ENCODE results near the gene SLX9.

SLX9 gene

DNA sequence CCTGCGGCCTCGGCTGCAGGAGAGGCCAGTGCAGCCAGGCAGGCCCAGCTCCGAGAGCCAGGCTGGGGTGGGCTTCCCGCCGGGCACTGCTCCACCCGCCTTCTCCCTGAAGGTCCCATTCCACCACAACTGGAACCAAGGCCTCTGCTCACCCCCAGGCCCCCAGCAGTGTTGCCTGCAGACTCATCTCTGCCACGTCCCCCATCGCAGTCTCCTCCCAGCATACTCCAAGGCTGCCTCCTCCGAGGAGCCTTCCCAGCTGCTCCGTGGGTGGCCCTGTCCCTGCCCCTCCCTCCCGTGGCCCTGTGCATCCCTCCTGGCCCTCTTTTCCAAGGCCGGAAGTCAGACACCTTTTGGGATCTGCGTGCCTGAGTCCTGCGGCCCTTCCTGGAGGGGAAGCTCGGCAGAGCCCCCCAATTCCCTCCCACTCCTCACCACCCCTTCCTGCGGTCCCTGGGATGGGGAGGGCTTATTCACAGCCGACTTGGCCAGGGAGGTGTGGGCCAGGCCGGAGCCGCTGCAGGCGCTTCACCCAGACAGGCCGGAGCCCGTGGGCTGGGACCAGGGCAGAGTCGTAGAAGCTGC, 47.6 kb downstream of the SLX9 start:
- Mint-ChIP-seq H3K4me3 (no peak overlapping the region), H3K27ac (no peak overlapping the region), H3K9me3 (no peaks in the 10 kb centered on the region), H3K4me1 (no peaks in the 10 kb centered on the region), H3K36me3 (no peaks in the 10 kb centered on the region)
- ATAC-seq, result no peak
- DNase-seq (ENCODE audit: low spot score in 2 of 2), result no peak

DNA sequence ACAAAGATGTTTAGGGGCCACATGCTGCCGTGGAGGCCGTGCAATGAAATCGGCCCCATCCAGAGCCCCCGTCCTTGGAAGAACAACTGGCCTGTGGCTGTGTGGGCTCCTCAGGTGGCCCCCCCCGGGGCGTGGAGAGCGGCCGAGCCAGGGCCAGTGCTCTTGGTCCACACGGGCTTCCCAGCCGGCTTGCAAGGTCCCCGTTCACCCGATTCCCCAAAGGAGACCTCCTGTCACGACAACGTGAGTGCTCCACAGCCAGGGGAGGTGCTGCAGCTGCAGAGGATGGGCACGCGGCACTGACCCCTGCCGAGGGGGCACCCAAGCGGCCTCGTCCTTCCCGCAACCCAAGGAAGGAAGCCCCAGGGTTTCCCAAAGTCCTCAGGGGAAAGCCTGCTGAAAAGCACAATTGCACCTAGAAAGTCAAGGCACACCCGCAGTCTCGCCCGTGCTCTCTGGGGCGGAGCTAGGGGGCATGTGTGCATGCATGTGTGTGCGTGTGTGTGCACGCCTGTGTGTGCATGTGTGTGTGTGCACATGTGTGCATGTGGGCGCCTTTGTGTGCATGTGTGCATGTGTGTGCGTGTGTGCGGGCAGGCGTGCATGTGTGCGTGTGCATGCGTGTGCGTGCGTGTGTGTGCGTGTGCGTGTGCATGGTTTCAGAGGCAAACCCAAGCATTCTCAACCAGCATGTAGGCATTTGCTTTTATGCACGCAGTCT, 48.2 kb downstream of the SLX9 start:
- DNase-seq (ENCODE audit: low spot score in 2 of 2) (no peak), ATAC-seq (no peak)
- Mint-ChIP-seq H3K36me3 (no peaks in the 10 kb centered on the region), H3K9me3 (no peaks in the 10 kb centered on the region), H3K4me3 (no peak overlapping the region), H3K27ac (no peak overlapping the region), H3K4me1 (no peaks in the 10 kb centered on the region)

DNA sequence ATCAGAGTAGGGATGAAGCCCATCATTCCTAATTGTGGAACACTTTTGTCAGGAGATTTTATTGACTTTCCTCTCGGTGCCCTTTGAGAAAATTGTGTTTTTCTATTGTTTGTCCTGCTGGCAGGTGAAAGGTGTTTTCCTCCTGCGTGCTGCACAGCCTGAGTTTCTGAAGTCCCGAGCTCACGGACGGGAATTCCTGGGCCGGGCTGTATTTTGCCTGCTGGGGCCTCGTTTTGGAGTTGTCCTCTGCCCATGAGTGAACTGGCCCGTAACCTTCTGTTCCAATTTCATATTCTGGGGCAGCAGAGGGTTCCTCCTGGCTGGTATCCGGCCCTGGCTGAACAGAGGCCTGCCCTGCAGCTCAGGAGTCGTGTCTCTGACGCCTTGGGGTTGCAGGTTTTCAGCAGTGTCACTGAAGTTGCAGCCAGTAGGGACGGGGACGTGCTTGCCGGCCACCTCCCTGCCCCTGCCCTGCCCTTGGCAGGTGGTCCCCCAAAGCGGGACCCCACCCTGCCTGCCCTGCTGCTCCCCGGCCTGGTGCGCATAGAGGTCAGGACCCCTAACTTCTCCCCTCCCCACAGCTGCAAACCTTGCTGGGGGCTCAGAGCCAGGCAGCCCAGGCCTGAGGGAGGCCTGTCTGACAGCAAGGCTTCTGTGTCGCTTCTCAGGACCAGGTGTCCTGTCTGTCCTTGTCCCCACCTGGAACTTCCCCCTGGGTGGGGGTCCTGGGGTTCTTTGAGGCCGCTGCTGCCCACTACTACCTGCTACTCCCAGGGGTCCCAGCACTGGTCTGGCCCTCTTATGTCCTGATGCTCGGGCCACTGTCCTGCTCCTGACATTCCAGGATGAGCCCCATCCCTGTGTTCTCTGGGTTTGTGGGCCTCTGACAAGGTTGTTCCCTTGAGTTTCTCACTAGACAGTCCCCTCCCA, 49.0 kb downstream of the SLX9 start:
- H3K4me3 Mint-ChIP-seq, result no peak overlapping the region
- DNase-seq (ENCODE audit: low spot score in 2 of 2) (no peak), ATAC-seq (no peak)
- H3K4me1 Mint-ChIP-seq, result no peaks in the 10 kb centered on the region
- H3K36me3 Mint-ChIP-seq, result no peaks in the 10 kb centered on the region
- H3K27ac Mint-ChIP-seq, result no peak overlapping the region
- H3K9me3 Mint-ChIP-seq, result no peaks in the 10 kb centered on the region

DNA sequence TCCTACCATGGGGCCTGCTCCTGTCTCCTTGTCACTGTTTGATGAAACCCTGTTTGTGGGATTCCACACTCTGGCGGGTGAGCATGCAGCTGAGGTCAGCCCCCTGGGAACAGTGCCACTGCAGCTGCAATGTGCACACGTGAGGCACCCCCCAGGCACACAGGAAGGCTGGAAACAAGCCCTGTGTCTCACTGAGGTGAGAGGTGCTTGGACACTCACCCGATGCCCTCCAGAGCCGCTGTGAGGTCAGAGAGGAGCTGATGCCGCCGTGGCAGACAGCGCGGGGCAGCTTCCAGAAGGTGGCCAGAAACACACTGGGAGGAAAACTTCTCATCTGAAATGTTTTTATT, 49.7 kb downstream of the SLX9 start:
- H3K36me3 Mint-ChIP-seq, result no peaks in the 10 kb centered on the region
- H3K4me1 Mint-ChIP-seq, result no peaks in the 10 kb centered on the region
- DNase-seq (ENCODE audit: low spot score in 2 of 2) (no peak), ATAC-seq (no peak)
- no peak overlapping the region for H3K27ac Mint-ChIP-seq
- H3K9me3 Mint-ChIP-seq, result no peaks in the 10 kb centered on the region
- H3K4me3 Mint-ChIP-seq, result no peak overlapping the region

DNA sequence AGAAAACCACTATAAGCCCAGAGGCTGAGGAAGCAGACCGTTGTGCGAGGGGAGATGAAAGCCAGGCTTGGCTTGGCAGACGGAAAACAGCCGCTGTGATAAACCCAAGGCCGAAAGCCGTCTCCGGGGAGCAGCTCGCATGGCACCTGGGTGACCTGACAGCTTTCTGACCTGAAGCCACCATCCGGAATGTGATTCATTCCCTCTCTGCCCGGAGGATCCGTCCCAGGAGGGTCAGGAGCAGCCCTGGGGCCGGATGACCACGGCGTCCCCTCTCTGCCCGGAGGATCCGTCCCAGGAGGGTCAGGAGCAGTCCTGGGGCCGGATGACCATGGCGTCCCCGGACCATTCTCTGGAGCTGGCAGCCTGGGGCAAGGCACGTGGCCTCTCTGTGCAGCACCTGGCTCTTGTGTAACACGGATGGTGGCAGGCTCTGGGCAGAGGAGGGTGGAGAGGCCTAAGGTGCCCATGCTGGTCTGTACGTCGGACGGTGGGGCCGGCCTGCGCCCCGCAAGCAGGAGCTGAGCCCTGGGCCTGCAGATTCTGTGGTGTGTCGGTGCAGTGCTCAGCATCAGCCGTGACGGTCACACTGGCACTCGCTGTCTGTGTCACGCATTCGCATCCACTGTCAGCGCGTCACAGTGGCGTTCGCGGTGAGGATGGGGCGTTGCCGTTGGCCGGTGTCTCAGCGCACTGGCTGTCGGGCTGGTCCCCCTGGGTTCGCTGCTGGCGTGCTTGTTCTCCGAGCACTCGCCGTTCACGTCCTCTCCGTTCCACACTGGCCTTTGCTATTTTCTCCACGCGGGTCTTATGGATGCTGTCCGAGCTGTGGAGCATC, 50.3 kb downstream of the SLX9 start:
- H3K9me3 Mint-ChIP-seq, result no peaks in the 10 kb centered on the region
- ATAC-seq (no peak), DNase-seq (ENCODE audit: low spot score in 2 of 2) (no peak)
- H3K4me3 Mint-ChIP-seq, result no peak overlapping the region
- H3K4me1 Mint-ChIP-seq, result no peaks in the 10 kb centered on the region
- no peak overlapping the region for H3K27ac Mint-ChIP-seq
- no peaks in the 10 kb centered on the region for H3K36me3 Mint-ChIP-seq

DNA sequence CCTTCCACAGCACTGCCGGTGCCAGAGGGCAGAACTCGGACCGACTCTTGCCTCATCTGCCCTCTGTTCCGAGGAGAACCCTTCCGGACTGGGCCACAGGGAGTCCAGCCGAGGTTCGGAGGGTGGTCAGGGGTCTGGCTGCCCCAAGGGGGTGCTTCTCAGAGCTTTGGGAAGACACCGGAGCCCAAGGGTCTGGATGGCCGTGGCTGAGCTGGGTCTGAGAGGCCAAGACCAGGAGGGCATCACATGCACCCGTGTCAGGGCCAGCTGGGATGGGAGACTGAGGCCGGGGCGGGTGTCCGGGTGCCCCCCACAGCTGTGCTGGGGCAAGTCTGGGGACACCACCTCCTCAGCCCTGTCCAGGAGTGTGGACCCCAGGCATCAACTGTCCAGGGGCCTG, 51.1 kb downstream of the SLX9 start:
- Mint-ChIP-seq H3K36me3 (no peaks in the 10 kb centered on the region), H3K9me3 (no peaks in the 10 kb centered on the region), H3K27ac (no peak overlapping the region), H3K4me1 (no peaks in the 10 kb centered on the region), H3K4me3 (no peak overlapping the region)
- DNase-seq (ENCODE audit: low spot score in 2 of 2) (no peak), ATAC-seq (no peak)

DNA sequence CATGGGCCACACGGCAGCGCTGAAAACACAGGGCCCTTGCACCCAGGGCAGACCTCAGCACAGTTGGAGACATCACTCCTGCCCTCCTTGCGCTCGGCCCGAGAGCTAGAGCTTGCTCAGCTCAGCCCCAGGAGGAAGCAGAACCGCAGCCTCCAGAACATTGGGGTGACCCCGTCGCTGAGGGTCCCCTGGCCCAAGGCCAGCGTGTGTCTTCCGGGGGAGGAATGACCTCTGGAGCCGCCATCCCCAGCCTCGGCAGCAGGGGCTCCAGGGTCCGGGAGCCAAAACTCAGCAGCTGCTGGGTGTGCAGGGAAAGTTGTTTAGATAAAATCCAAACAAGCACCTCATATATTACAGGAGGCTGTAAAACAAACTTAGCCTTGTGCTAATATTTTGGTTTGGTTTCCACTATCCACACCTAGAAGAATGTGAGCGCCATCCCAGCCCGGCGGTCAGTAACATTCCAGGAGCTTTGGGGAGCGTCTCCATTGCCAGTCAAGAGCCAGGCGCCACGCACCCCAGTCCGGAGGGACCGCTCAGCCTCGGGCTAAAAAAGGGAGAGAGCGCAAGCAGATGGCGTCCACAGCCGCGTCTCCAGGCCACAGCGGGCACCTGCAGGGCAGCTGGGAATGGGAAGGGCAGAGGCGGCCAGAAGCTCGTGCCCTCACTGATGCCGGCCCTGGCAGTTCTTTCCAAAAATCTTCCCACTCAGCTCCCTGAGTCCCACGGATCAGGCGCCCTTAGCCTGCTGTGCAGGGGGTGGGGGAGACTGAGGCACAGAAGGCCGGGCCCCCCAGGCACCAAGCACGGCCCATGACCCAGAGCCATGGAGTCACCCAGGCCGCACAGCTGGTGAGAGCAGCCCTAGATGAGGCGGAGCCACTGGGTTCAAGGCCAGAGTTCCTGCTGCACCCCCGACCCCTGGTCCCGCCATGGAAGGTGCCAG, 52.0 kb downstream of the SLX9 start:
- no peak overlapping the region for H3K27ac Mint-ChIP-seq
- H3K9me3 Mint-ChIP-seq, result no peaks in the 10 kb centered on the region
- H3K4me3 Mint-ChIP-seq, result no peak overlapping the region
- H3K36me3 Mint-ChIP-seq, result no peaks in the 10 kb centered on the region
- DNase-seq (ENCODE audit: low spot score in 2 of 2) (no peak), ATAC-seq (no peak)
- H3K4me1 Mint-ChIP-seq, result no peaks in the 10 kb centered on the region

DNA sequence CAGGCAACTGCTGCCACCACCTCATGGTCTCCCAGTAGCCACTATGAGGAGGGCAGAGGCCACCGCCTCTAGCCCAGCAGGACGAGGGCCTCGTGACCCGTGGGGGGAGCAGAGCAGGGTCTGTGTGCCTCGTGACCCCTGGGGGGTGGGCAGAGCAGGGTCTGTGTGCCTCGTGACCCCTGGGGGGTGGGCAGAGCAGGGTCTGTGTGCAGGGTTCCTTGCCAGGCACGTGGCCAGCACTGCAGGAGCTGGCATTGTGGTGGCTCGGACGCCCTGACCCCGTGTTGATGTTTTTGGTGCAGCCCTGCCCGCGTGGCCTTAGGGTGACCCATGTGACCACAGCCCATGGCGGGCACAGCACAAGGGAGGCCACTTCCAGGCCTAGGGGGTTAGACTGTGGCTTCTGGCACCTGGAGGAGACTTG, 52.8 kb downstream of the SLX9 start:
- H3K4me1 Mint-ChIP-seq, result no peaks in the 10 kb centered on the region
- DNase-seq (ENCODE audit: low spot score in 2 of 2) (no peak), ATAC-seq (no peak)
- no peaks in the 10 kb centered on the region for H3K36me3 Mint-ChIP-seq
- no peaks in the 10 kb centered on the region for H3K9me3 Mint-ChIP-seq
- no peak overlapping the region for H3K4me3 Mint-ChIP-seq
- no peak overlapping the region for H3K27ac Mint-ChIP-seq

DNA sequence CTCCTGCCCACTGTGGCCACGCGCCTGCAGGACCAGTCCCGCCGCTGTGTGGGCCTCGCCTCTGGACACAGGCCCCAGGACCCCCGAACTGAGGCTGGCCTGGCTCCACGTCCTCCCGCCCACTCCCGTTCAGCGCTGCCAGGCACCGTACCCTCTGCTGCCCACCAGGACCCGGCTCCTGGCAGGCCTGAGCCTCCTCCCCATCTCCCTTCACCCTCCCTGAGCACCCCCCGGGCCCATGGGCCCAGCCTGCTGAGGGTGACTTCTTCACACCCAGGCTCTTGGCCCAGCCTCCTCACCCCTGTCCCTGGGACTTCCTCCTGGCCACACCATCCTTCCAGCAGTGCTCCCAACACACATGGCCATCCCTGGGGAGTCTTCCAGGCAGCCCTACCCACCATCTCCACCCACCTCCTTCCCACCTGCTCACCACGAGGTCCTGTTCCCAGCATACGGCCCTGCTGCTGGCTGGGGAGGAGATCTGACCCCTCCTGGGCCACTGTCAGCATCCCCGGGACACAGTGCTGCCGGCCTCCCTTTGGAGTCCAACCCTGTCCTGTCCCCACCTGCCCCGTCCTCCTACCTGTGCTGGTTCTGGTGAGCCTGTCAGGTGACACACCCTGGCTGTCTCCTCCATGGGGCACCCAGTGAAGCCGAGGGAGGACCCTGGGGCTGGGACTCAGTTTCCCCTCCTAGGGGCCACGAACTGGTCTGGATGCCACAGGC, 53.7 kb downstream of the SLX9 start:
- H3K27ac Mint-ChIP-seq, result no peak overlapping the region
- H3K9me3 Mint-ChIP-seq, result no peaks in the 10 kb centered on the region
- H3K4me1 Mint-ChIP-seq, result no peaks in the 10 kb centered on the region
- no peak for ATAC-seq
- DNase-seq (ENCODE audit: low spot score in 2 of 2), result no peak
- H3K36me3 Mint-ChIP-seq, result no peaks in the 10 kb centered on the region
- no peak overlapping the region for H3K4me3 Mint-ChIP-seq

DNA sequence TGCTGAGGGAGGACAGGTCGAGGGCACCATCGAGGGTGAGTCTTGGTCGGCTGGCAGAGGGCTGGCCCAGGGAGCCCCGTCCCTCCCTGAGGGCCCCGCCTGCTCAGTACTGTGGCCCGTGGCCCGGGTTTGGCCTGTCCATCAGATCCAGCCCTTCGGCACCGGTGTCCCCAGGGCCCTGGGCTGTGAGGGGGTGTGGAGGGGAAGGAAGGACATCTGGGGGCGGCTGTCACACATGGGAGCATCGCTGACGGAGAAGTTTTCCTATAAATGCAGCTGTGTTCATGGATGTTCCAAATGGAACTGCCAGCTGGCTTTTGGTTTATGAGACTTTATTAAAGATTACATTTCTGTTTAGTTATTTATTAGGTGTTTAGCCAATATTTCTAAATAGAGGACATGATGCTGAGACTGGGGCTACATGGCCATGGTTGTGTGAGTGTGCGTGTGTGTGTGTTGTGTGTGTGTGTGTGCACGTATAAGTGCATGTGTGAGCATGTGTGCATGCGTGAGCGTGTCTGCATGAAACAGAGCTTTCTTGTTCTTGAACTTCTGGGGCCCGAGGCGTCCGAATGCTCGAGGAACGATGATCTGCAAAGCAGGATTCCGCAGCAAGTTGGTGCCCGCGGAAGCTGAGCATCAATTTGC, 54.3 kb downstream of the SLX9 start:
- Mint-ChIP-seq H3K9me3 (no peaks in the 10 kb centered on the region), H3K4me3 (no peak overlapping the region), H3K4me1 (no peaks in the 10 kb centered on the region), H3K27ac (no peak overlapping the region), H3K36me3 (no peaks in the 10 kb centered on the region)
- DNase-seq (ENCODE audit: low spot score in 2 of 2) (no peak), ATAC-seq (no peak)

DNA sequence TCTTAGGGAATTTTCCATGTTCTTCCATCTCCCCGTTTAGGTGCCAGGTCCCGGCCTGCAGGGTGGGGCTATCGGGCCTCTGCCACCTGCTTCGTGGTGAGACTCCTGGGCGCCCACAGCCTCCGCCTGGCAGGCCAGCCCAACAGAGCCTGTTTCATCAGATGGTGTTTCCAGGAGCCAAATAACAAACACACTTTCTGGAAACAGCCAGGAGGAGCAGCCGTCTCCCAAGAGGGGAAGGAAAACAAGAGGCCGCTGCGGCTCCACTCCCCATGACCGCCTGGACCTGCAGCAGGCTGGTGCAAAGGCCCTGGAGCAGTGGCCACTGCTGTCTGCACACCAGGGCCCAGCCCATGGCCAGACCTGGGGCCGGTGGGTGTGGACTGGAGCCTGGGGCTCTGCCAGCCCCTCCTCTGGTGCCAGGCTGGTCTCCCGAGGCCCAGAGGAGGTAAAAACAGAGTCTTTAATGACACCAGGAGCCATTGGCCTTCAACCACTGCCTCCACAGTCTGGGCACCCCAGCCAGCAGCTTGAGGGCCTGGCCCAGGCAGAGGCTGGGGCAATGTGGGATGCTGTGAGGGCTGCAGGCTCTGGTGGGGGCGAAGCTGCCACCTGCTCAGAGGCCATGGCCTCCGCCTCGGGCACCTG, 55.0 kb downstream of the SLX9 start:
- no peak overlapping the region for H3K4me3 Mint-ChIP-seq
- H3K27ac Mint-ChIP-seq, result no peak overlapping the region
- no peaks in the 10 kb centered on the region for H3K9me3 Mint-ChIP-seq
- no peak for ATAC-seq
- no peaks in the 10 kb centered on the region for H3K4me1 Mint-ChIP-seq
- H3K36me3 Mint-ChIP-seq, result no peaks in the 10 kb centered on the region
- DNase-seq (ENCODE audit: low spot score in 2 of 2), result no peak

DNA sequence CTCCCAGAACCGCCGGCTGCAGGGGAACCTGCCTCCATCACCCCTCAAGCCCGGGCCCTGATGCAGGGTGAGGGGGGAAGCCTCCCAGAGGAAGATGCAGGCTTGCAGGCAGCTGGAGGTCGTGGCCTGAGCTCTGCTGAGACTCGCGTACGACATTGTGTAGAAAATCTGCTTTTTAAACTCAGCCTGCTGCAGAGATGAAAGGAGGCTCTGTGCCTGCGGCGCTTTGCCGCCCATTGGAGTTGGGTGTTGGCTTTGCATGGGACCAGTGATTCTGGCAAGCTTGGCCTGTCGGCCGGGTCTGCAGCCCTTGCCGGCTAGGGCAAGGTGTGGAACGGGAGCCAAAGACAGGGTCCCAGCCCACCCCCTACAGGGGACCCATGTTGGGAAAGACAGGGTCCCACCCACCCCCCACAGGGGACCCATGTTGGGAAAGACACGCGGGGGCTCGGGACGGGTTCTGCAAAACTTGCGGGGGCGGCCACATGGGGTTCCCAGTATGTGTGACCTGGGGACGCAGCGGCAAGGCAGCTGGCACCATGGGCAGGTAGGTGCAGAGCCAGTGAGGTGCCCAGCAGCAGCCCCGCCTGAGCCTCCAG, 55.6 kb downstream of the SLX9 start:
- H3K36me3 Mint-ChIP-seq, result no peaks in the 10 kb centered on the region
- H3K4me3 Mint-ChIP-seq, result no peak overlapping the region
- DNase-seq (ENCODE audit: low spot score in 2 of 2) (no peak), ATAC-seq (no peak)
- no peaks in the 10 kb centered on the region for H3K4me1 Mint-ChIP-seq
- H3K9me3 Mint-ChIP-seq, result no peaks in the 10 kb centered on the region
- H3K27ac Mint-ChIP-seq, result no peak overlapping the region

DNA sequence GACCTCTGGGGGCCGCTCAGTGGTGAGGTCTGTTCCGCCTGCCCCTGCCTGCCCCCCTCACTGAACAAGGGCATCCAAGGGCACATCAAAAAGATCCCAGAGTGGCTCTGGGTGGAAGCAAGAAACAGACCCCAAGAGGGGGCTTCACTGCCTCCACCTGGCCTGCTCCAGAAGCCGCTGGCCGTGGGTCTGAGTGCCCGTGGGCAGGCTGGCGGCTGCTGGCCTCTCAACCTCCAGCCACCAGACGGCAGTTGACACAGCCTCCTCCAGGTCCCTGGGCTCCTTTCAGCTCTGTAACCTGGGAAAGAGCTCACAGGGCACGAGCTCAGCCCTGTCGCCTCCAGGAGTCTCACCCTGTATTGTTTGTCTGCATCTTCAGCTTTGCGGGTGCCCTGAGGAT, 56.3 kb downstream of the SLX9 start:
- no peaks in the 10 kb centered on the region for H3K9me3 Mint-ChIP-seq
- H3K4me1 Mint-ChIP-seq, result no peaks in the 10 kb centered on the region
- ATAC-seq (no peak), DNase-seq (ENCODE audit: low spot score in 2 of 2) (no peak)
- no peaks in the 10 kb centered on the region for H3K36me3 Mint-ChIP-seq
- H3K27ac Mint-ChIP-seq, result no peak overlapping the region
- H3K4me3 Mint-ChIP-seq, result no peak overlapping the region

Measured in stimulated activated effector memory CD8-positive, alpha-beta T cell treated with anti-CD3 and anti-CD28 coated beads, Interleukin-12 subunit alpha, Interleukin-12 subunit beta, amount 100 ng/mL, for 72 hours (primary cell).